ENCODE results near the gene MYO5A. TPM values are rescaled to one million over a fixed set of nuclear protein-coding genes. Genes with fewer than 3 reads are reported as not detected.
A peak's percentile ranks its signal among the peaks of the same experiment; 100 is the strongest.

Gene MYO5A
- total and polyA plus RNA-seq, 2 donors (not counting 1 experiment from before 2014, with no cell fraction given): 32.9 to 41.9 TPM

GRCh38 chr15:52488830-52489229 lies 39.9 kb downstream of the MYO5A start:
- Histone ChIP-seq H3K9ac (ENCODE audit: insufficient read depth, low read length) (no peak overlapping the region), H3K79me2 (ENCODE audit: control insufficient read depth, insufficient read depth, low read length) (peaks cover 13% of the 10 kb centered on the region), H3K9me3 (ENCODE audit: control insufficient read depth, insufficient read depth, low read depth, low read length) (no peaks in the 10 kb centered on the region), H3K4me2 (ENCODE audit: extremely low read depth, insufficient read depth, low read length) (no peak overlapping the region), H3K27me3 (ENCODE audit: control insufficient read depth, insufficient read depth, low read length) (no peaks in the 10 kb centered on the region), H4K20me1 (ENCODE audit: control insufficient read depth, extremely low read depth, insufficient read depth, low read length) (no peaks in the 10 kb centered on the region), H3K4me3 (replicated peaks in 1 of 4; ENCODE audit: control extremely low read depth in 1 of 4, insufficient read depth in 1 of 4, low read depth in 3 of 4, low read length in 4 of 4) (no peak overlapping the region), H3K36me3 (ENCODE audit: control insufficient read depth, insufficient read depth, low read length) (no peaks in the 10 kb centered on the region), H2AFZ (ENCODE audit: low read length) (no peak overlapping the region), H3K4me1 (ENCODE audit: control insufficient read depth, extremely low read depth, insufficient read depth, low read length) (peaks cover 2% of the 10 kb centered on the region), H3K27ac (ENCODE audit: insufficient read depth, low read length) (no peak overlapping the region)
- DNase-seq (ENCODE audit: low read depth in 2 of 2): no peak
- no peak for TF ChIP-seq EZH2 (IDR thresholded peaks at IDR 0.05; ENCODE audit: low read length, missing control alignments)
- no peak for TF ChIP-seq CTCF (conservative IDR thresholded peaks at IDR 0.05 in 1 of 2, IDR thresholded peaks at IDR 0.05 in 1 of 2; ENCODE audit: low read depth in 1 of 2, low read length in 2 of 2)

DNA sequence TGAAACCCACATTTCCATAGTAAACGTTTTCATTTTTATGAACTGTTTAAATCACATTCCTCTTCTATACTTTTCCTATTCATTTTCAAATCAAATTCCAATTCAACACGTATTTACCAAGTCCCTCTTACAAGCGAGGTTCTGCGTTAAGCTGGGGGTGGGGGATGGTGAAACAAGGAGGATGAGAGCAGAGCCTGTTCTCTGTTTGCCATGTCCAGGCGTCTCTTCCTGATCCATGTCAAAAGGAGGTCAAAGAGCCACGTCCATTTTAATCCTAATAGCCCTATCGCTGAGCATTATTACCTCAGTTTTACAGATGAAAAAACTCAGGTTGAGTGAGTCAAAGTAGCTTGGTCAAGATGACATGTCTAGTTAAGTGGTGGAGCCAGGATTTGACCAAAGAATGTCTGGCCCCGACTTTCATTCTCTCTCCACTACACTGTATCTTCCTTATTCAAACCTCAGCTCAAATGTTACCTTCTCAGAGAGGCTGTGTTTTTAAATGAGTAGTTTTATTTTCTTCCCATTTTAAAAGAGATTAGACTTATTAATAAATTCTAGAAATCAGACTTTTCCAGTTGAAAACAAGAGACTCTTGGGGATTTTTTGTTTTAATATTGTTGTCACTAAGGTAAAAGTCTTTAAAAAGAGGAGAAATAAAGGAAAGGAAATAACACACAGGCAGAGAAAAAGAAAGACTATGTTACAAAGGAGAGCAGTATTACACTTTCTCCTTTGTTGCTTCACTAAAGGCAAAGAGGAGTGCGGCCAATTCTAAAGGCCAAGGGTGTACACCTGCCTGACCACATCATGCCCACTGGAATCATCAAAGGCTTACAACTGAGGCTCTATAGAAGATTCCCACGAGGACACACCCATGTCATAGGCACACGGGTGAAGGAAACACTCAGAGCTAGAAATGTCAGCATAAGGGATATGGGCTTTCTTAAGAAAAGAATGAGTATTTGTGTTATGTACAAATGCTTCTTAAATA lies 42.4 kb downstream of the MYO5A start:
- Histone ChIP-seq H3K4me1 (ENCODE audit: control insufficient read depth, extremely low read depth, insufficient read depth, low read length) (peaks cover 8% of the 10 kb centered on the region), H3K4me3 (replicated peaks in 1 of 4; ENCODE audit: control extremely low read depth in 1 of 4, insufficient read depth in 1 of 4, low read depth in 3 of 4, low read length in 4 of 4) (no peak overlapping the region), H4K20me1 (ENCODE audit: control insufficient read depth, extremely low read depth, insufficient read depth, low read length) (no peaks in the 10 kb centered on the region), H3K4me2 (ENCODE audit: extremely low read depth, insufficient read depth, low read length) (no peak overlapping the region), H3K79me2 (ENCODE audit: control insufficient read depth, insufficient read depth, low read length) (peaks cover 15% of the 10 kb centered on the region), H3K27me3 (ENCODE audit: control insufficient read depth, insufficient read depth, low read length) (no peaks in the 10 kb centered on the region), H3K36me3 (ENCODE audit: control insufficient read depth, insufficient read depth, low read length) (no peaks in the 10 kb centered on the region), H2AFZ (ENCODE audit: low read length) (no peak overlapping the region), H3K9me3 (ENCODE audit: control insufficient read depth, insufficient read depth, low read depth, low read length) (no peaks in the 10 kb centered on the region), H3K27ac (ENCODE audit: insufficient read depth, low read length) (no peak overlapping the region), H3K9ac (ENCODE audit: insufficient read depth, low read length) (no peak overlapping the region)
- TF ChIP-seq CTCF (conservative IDR thresholded peaks at IDR 0.05 in 1 of 2, IDR thresholded peaks at IDR 0.05 in 1 of 2; ENCODE audit: low read depth in 1 of 2, low read length in 2 of 2) (no peak), EZH2 (IDR thresholded peaks at IDR 0.05; ENCODE audit: low read length, missing control alignments) (no peak)
- DNase-seq (ENCODE audit: low read depth in 2 of 2): peak in 1 of 2 donors; percentile 65

- Histone ChIP-seq H3K27ac (ENCODE audit: insufficient read depth, low read length) (no peak overlapping the region), H4K20me1 (ENCODE audit: control insufficient read depth, extremely low read depth, insufficient read depth, low read length) (no peaks in the 10 kb centered on the region), H3K9me3 (ENCODE audit: control insufficient read depth, insufficient read depth, low read depth, low read length) (no peaks in the 10 kb centered on the region), H2AFZ (ENCODE audit: low read length) (no peak overlapping the region), H3K27me3 (ENCODE audit: control insufficient read depth, insufficient read depth, low read length) (no peaks in the 10 kb centered on the region), H3K79me2 (ENCODE audit: control insufficient read depth, insufficient read depth, low read length) (peaks cover 17% of the 10 kb centered on the region), H3K4me3 (replicated peaks in 1 of 4; ENCODE audit: control extremely low read depth in 1 of 4, insufficient read depth in 1 of 4, low read depth in 3 of 4, low read length in 4 of 4) (no peak overlapping the region), H3K4me1 (ENCODE audit: control insufficient read depth, extremely low read depth, insufficient read depth, low read length) (peaks cover 8% of the 10 kb centered on the region), H3K36me3 (ENCODE audit: control insufficient read depth, insufficient read depth, low read length) (no peaks in the 10 kb centered on the region), H3K9ac (ENCODE audit: insufficient read depth, low read length) (no peak overlapping the region), H3K4me2 (ENCODE audit: extremely low read depth, insufficient read depth, low read length) (no peak overlapping the region)
- no peak for DNase-seq (ENCODE audit: low read depth in 2 of 2)
- TF ChIP-seq EZH2 (IDR thresholded peaks at IDR 0.05; ENCODE audit: low read length, missing control alignments): no peak
Measured at GRCh38 chr15:52485290-52485689, 43.4 kb downstream of the MYO5A start.

All from fibroblast of lung (primary cell).